Measurements from ENCODE around the gene LAMA2. TPM values are rescaled to one million over a fixed set of nuclear protein-coding genes. Genes with fewer than 3 reads are reported as not detected.

LAMA2 gene
- total and polyA plus RNA-seq, 2 donors (not counting 3 experiments of a cell fraction or from before 2014, with no cell fraction given) = 0.51 to 0.75 TPM

DNA sequence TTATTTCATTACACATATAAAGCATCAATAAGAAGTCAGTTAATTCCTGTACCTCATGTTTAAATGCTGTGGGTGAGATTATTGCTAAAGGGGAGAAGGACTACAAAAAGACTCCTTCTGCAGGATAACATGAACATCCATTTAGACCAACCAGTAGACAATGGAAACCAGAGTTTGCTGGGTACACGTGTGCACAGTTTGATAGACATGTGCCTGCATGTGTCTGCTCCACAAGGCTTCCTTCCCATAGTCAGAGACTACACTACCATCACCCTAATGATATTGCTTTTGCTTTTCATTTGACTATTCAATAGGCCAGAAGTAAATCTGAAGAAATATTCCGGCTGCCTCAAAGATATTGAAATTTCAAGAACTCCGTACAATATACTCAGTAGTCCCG is 595.4 kb downstream of the LAMA2 start:
- Histone ChIP-seq H3K79me2 (ENCODE audit: control insufficient read depth, insufficient read depth, low read length) (no peaks in the 10 kb centered on the region), H3K4me1 (ENCODE audit: control insufficient read depth, extremely low read depth, insufficient read depth, low read length) (no peaks in the 10 kb centered on the region), H3K36me3 (ENCODE audit: control insufficient read depth in 2 of 2, extremely low read depth in 1 of 2, insufficient read depth in 2 of 2, low read length in 2 of 2) (no peaks in the 10 kb centered on the region), H3K9me1 (replicated peaks; ENCODE audit: control insufficient read depth, extremely low read depth, insufficient read depth, low read length) (no peaks in the 10 kb centered on the region), H3K9me3 (replicated peaks; ENCODE audit: control insufficient read depth, insufficient read depth, low read length) (no peaks in the 10 kb centered on the region), H4K20me1 (replicated peaks; ENCODE audit: control insufficient read depth, extremely low read depth, insufficient read depth, low read length) (no peaks in the 10 kb centered on the region), H3K4me3 (replicated peaks in 1 of 3; ENCODE audit: insufficient read depth in 1 of 3, low read depth in 1 of 3, low read length in 3 of 3) (no peak overlapping the region), H3K4me2 (ENCODE audit: insufficient read depth, low read length) (no peak overlapping the region), H3K27me3 (ENCODE audit: control insufficient read depth in 2 of 2, insufficient read depth in 2 of 2, low read length in 2 of 2) (no peaks in the 10 kb centered on the region), H2AFZ (ENCODE audit: low read depth, low read length) (no peak overlapping the region), H3K27ac (ENCODE audit: insufficient read depth, low read depth, low read length) (no peak overlapping the region), H3K9ac (replicated peaks; ENCODE audit: extremely low read depth, insufficient read depth, low read length) (no peak overlapping the region)
- BruUV-seq (replicated peaks) = no TSS peak
- FAIRE-seq (no peak), DNase-seq (ENCODE audit: low read depth, low spot score) (no peak)
- dilution Hi-C loops (cut with MboI; ENCODE audit: extremely low pct_ligation_motif_present, low sequenced_read_pairs) = no loop called here
- intact Hi-C loops (cut with micrococcal nuclease) = no loop called here
- CTCF ChIA-PET = no interaction called here
- POLR2A ChIA-PET = no interaction called here
- TF ChIP-seq EZH2 (IDR thresholded peaks at IDR 0.05; ENCODE audit: borderline replicate concordance, low read depth, low read length, severe bottlenecking) = no peak
- TF ChIP-seq JUN (IDR thresholded peaks at IDR 0.05; ENCODE audit: borderline replicate concordance, insufficient read depth, insufficient read length, low read depth) = no peak
- TF ChIP-seq, protein P1, sequence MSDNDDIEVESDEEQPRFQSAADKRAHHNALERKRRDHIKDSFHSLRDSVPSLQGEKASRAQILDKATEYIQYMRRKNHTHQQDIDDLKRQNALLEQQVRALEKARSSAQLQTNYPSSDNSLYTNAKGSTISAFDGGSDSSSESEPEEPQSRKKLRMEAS (IDR thresholded peaks at IDR 0.05; ENCODE audit: insufficient read depth, insufficient read length) = no peak
- TF ChIP-seq MYC (IDR thresholded peaks at IDR 0.05; ENCODE audit: low read depth, low read length) = no peak
- no peak for TF ChIP-seq GATA2 (IDR thresholded peaks at IDR 0.05; ENCODE audit: insufficient read depth, insufficient read length, low read depth, low read length)
- no peak for TF ChIP-seq POLR2A (IDR thresholded peaks at IDR 0.05; ENCODE audit: low read depth, low read length)
- TF ChIP-seq, protein P2, sequence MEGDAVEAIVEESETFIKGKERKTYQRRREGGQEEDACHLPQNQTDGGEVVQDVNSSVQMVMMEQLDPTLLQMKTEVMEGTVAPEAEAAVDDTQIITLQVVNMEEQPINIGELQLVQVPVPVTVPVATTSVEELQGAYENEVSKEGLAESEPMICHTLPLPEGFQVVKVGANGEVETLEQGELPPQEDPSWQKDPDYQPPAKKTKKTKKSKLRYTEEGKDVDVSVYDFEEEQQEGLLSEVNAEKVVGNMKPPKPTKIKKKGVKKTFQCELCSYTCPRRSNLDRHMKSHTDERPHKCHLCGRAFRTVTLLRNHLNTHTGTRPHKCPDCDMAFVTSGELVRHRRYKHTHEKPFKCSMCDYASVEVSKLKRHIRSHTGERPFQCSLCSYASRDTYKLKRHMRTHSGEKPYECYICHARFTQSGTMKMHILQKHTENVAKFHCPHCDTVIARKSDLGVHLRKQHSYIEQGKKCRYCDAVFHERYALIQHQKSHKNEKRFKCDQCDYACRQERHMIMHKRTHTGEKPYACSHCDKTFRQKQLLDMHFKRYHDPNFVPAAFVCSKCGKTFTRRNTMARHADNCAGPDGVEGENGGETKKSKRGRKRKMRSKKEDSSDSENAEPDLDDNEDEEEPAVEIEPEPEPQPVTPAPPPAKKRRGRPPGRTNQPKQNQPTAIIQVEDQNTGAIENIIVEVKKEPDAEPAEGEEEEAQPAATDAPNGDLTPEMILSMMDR (IDR thresholded peaks at IDR 0.05; ENCODE audit: extremely low read depth in 1 of 2, insufficient read depth in 1 of 2, low read depth in 1 of 2, low read length in 2 of 2) = no peak
- no peak for TF ChIP-seq POLR2AphosphoS5 (IDR thresholded peaks at IDR 0.05; ENCODE audit: insufficient read depth, low read depth, low read length)
- no peak for TF ChIP-seq FOS (IDR thresholded peaks at IDR 0.05; ENCODE audit: borderline replicate concordance, insufficient read depth, low read length)

All from endothelial cell of umbilical vein (primary cell).